ENCODE results near the gene SF1.
A peak's percentile ranks its signal among the peaks of the same experiment; 100 is the strongest.

SF1 gene

GRCh38 chr11:64726211-64726641 is 52.1 kb downstream of the SF1 start:
- H3K27me3 ChIP-seq (ENCODE audit: insufficient read depth, low read length): peaks cover 14% of the 10 kb centered on the region
- no peaks in the 10 kb centered on the region for H3K9me3 ChIP-seq (ENCODE audit: insufficient read depth, low read depth, low read length)
- peaks cover 34% of the 10 kb centered on the region for H3K4me1 ChIP-seq (ENCODE audit: insufficient read depth, low read length)
- H3K9ac ChIP-seq (ENCODE audit: low read depth, low read length): no peak overlapping the region
- 24% methylated on average over 9 of the region's 9 CpGs for WGBS
- H3K4me3 ChIP-seq (ENCODE audit: low read length): no peak overlapping the region
- H3K36me3 ChIP-seq (ENCODE audit: insufficient read depth, low read length): no peaks in the 10 kb centered on the region
- H3K27ac ChIP-seq (ENCODE audit: low read depth, low read length): 0 out of 2 replicates have a peak overlapping the region, but pooled peaks have one; percentile 36

GRCh38 chr11:64724863-64725532 is 53.3 kb downstream of the SF1 start:
- 85% methylated on average over 7 of the region's 7 CpGs for WGBS
- Histone ChIP-seq H3K27me3 (ENCODE audit: insufficient read depth, low read length) (peaks cover 26% of the 10 kb centered on the region), H3K9ac (ENCODE audit: low read depth, low read length) (no peak overlapping the region), H3K4me1 (ENCODE audit: insufficient read depth, low read length) (peaks cover 30% of the 10 kb centered on the region), H3K9me3 (ENCODE audit: insufficient read depth, low read depth, low read length) (no peaks in the 10 kb centered on the region), H3K4me3 (ENCODE audit: low read length) (no peak overlapping the region), H3K27ac (ENCODE audit: low read depth, low read length) (no peak overlapping the region), H3K36me3 (ENCODE audit: insufficient read depth, low read length) (no peaks in the 10 kb centered on the region)

DNA sequence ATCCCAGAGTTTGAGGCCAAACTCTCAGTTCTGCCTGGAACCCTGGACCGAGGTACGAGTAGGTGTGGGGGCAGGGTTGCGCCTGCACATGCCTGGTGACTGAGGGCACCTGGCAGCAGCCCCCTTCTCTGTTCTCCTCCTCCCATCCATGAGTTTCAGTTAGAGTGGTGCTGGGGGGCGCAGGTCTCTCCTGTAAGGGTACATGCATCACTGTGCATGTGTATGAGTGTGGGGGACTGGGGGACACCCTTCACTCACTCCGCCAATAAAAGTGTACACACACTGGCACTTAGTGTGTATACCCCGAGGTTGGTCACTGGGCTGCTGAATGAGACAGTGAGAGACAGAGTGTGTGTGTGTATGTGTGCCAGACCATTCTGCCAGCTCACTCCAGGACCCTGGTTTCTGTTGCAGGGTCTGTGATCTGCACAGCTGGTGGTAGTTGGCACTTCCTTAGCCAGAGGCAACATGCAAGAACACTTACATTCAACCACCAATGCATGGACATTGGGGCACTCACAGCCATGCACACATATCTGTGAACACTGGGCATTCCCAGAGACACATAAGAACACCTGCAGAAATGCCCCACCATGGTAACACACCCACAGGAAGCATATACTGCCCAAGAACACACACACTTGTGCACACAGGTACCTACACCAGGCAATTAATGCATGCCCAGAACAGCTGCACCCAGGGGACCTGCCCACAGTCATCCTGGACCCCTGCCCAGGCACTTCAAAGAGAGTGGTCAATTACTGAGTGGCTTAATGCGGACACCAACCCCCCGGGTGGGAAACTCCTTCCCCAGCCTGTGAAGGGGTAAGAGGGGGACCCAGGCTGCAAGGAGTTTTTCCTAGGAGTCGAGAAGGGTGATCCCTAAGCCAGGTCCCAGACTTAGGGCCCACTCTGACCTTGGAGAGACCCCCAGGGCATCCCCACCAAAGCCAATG is 54.2 kb downstream of the SF1 start:
- no peaks in the 10 kb centered on the region for H3K36me3 ChIP-seq (ENCODE audit: insufficient read depth, low read length)
- H3K9me3 ChIP-seq (ENCODE audit: insufficient read depth, low read depth, low read length): no peaks in the 10 kb centered on the region
- 76% methylated on average over 9 of the region's 9 CpGs for WGBS
- peaks cover 26% of the 10 kb centered on the region for H3K4me1 ChIP-seq (ENCODE audit: insufficient read depth, low read length)
- no peak overlapping the region for H3K27ac ChIP-seq (ENCODE audit: low read depth, low read length)
- H3K4me3 ChIP-seq (ENCODE audit: low read length): no peak overlapping the region
- no peak overlapping the region for H3K9ac ChIP-seq (ENCODE audit: low read depth, low read length)
- peaks cover 29% of the 10 kb centered on the region for H3K27me3 ChIP-seq (ENCODE audit: insufficient read depth, low read length)

DNA sequence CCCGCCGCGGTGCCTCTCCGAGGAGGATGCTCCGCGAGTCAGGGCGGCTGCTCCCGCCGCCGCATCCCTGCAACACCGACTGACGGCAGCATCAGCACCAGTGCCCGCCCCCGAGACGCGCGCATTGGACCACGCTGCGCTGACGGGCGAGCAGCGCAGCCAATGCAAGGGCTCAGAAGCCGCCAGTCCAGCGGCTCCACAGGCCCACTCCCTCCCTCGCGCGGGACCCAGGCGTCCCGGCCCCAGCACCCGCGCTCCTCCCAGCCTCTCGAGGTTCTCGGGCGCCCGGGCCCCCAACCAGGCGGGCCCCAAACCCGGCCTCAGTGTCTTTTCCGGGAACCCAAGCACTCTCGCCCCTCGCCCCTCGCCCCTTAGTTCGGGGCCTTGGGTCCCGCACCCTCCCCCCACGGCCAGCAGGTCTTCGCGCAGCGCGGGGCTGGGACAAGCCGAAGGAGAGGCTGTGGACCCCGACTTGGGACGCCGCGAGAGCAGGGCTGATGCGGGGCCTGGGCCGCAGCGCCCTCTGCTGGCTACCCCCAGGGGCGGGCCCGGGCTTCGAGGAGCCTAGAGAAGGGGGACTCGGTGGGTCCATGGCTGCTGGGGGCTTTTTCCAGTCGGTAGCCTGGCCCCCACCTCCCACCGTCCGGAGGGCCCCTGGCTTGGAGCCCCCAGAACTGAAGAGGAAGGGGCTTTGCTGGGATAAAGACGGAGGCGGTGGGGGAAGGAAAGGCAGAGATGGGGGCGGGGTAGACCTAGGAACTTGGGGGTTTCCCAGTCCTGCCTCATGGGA is 55.0 kb downstream of the SF1 start, which contains the start of gene NRXN2:
Gene NRXN2 (minus strand): TSS at position 81 of the 790 bp plus-strand sequence. CDS start 9,498 bp downstream, outside the sequence.
- Histone ChIP-seq H3K36me3 (ENCODE audit: insufficient read depth, low read length) (no peaks in the 10 kb centered on the region), H3K27me3 (ENCODE audit: insufficient read depth, low read length) (peaks cover 29% of the 10 kb centered on the region), H3K4me1 (ENCODE audit: insufficient read depth, low read length) (peaks cover 26% of the 10 kb centered on the region), H3K9ac (ENCODE audit: low read depth, low read length) (peak within 1 kb of the TSS; percentile 73), H3K27ac (ENCODE audit: low read depth, low read length) (peak within 1 kb of the TSS; percentile 60; the same call in 1 of the 2 replicates), H3K4me3 (ENCODE audit: low read length) (peak within 1 kb of the TSS; percentile 67), H3K9me3 (ENCODE audit: insufficient read depth, low read depth, low read length) (no peaks in the 10 kb centered on the region)
- 4% methylated on average over 66 of the region's 66 CpGs for WGBS

- Histone ChIP-seq H3K9me3 (ENCODE audit: insufficient read depth, low read depth, low read length) (no peaks in the 10 kb centered on the region), H3K9ac (ENCODE audit: low read depth, low read length) (no peak overlapping the region), H3K4me1 (ENCODE audit: insufficient read depth, low read length) (peaks cover 26% of the 10 kb centered on the region), H3K27ac (ENCODE audit: low read depth, low read length) (no peak overlapping the region), H3K4me3 (ENCODE audit: low read length) (no peak overlapping the region), H3K27me3 (ENCODE audit: insufficient read depth, low read length) (peaks cover 30% of the 10 kb centered on the region), H3K36me3 (ENCODE audit: insufficient read depth, low read length) (no peaks in the 10 kb centered on the region)
- WGBS: 21% methylated on average over 22 of the region's 36 CpGs
Observed at GRCh38 chr11:64722141-64723065, 55.9 kb downstream of the SF1 start.

GRCh38 chr11:64721359-64721699 is 57.0 kb downstream of the SF1 start:
- WGBS: 48% methylated on average over 3 of the region's 3 CpGs
- no peaks in the 10 kb centered on the region for H3K9me3 ChIP-seq (ENCODE audit: insufficient read depth, low read depth, low read length)
- no peak overlapping the region for H3K4me3 ChIP-seq (ENCODE audit: low read length)
- peaks cover 22% of the 10 kb centered on the region for H3K4me1 ChIP-seq (ENCODE audit: insufficient read depth, low read length)
- H3K36me3 ChIP-seq (ENCODE audit: insufficient read depth, low read length): no peaks in the 10 kb centered on the region
- H3K27me3 ChIP-seq (ENCODE audit: insufficient read depth, low read length): peaks cover 37% of the 10 kb centered on the region
- no peak overlapping the region for H3K9ac ChIP-seq (ENCODE audit: low read depth, low read length)
- no peak overlapping the region for H3K27ac ChIP-seq (ENCODE audit: low read depth, low read length)

DNA sequence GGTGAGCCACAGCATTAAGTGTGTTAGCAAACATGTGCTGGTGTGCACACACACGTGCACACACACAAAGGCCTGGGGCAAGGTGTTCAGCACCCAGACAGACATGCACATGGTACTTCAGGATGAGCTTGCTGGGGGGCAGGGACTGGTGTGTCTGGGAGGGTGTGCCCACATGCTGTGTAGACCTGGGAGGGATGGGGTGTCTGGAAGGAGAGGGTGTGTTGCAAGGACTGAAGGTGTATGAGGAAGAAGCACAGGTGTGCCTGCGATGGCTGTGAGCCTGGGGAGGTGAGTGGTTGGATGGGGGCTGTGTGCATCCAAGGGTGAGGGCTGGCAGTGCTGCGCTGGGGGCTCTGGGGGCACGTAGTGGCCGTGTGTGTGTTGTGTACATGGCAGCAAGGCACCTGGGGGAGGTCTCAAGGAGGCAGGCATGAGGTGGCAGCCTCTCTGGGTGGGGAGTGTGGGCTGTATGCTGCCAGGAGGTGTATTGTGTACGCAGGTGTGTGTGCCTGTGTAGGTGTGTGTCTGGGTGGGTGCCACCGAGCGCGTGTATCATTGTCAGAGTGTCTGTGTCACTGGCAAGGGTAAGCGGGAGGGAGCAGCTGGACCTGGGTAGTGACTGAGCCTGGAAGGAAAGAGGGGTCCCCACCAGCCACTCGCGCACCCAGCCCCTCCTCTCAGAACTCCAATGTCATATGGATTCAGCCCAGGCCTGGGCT is 57.5 kb downstream of the SF1 start:
- Histone ChIP-seq H3K9ac (ENCODE audit: low read depth, low read length) (no peak overlapping the region), H3K9me3 (ENCODE audit: insufficient read depth, low read depth, low read length) (no peaks in the 10 kb centered on the region), H3K27me3 (ENCODE audit: insufficient read depth, low read length) (peaks cover 39% of the 10 kb centered on the region), H3K4me1 (ENCODE audit: insufficient read depth, low read length) (peaks cover 16% of the 10 kb centered on the region), H3K4me3 (ENCODE audit: low read length) (no peak overlapping the region), H3K27ac (ENCODE audit: low read depth, low read length) (no peak overlapping the region), H3K36me3 (ENCODE audit: insufficient read depth, low read length) (no peaks in the 10 kb centered on the region)
- WGBS: 85% methylated on average over 12 of the region's 12 CpGs

GRCh38 chr11:64720167-64720566 is 58.2 kb downstream of the SF1 start:
- Histone ChIP-seq H3K9ac (ENCODE audit: low read depth, low read length) (no peak overlapping the region), H3K27ac (ENCODE audit: low read depth, low read length) (no peak overlapping the region), H3K9me3 (ENCODE audit: insufficient read depth, low read depth, low read length) (no peaks in the 10 kb centered on the region), H3K27me3 (ENCODE audit: insufficient read depth, low read length) (peaks cover 45% of the 10 kb centered on the region), H3K36me3 (ENCODE audit: insufficient read depth, low read length) (no peaks in the 10 kb centered on the region), H3K4me1 (ENCODE audit: insufficient read depth, low read length) (peaks cover 12% of the 10 kb centered on the region), H3K4me3 (ENCODE audit: low read length) (no peak overlapping the region)
- 77% methylated on average over 9 of the region's 9 CpGs for WGBS

DNA sequence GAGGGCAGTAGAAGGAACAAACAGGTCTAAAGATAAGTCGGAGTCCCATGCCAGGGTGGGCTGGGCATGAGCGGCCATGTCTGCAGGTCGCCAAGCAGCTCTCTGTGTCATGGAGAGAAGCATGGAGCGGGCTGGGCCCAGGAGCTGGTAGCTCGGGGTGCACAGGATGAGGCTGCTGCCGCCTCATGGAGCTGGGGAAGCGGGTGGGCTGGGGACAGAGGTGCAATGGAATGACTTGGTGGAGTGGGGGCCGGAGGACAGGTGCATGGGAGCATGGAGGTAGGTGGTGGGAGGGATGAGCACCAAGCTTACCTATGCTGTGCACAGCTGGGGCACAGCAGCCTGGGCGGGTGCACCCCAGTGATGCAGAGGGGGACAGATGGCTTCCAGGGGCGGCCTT is 58.9 kb downstream of the SF1 start:
- H3K4me3 ChIP-seq (ENCODE audit: low read length): no peak overlapping the region
- H3K9me3 ChIP-seq (ENCODE audit: insufficient read depth, low read depth, low read length): no peaks in the 10 kb centered on the region
- H3K36me3 ChIP-seq (ENCODE audit: insufficient read depth, low read length): no peaks in the 10 kb centered on the region
- H3K27ac ChIP-seq (ENCODE audit: low read depth, low read length): no peak overlapping the region
- H3K27me3 ChIP-seq (ENCODE audit: insufficient read depth, low read length): peaks cover 53% of the 10 kb centered on the region
- peaks cover 7% of the 10 kb centered on the region for H3K4me1 ChIP-seq (ENCODE audit: insufficient read depth, low read length)
- no peak overlapping the region for H3K9ac ChIP-seq (ENCODE audit: low read depth, low read length)
- WGBS: 89% methylated on average over 10 of the region's 10 CpGs

DNA sequence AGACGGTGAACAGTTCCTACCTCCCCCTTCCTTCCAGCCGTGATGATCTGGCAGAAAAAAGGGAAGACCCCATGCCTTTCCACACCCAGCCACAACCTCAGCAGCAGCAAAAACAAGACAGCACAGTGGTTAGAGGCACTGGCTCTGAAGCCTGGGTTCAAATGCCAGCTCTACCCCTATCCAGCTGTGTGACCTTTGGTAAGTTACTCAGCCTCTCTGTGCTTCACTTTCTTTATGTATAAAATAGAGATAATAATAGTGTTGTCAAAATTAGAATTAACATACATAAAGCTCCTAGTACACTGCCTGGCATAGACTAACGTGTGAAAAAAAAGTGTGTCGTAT is 59.6 kb downstream of the SF1 start:
- Histone ChIP-seq H3K4me1 (ENCODE audit: insufficient read depth, low read length) (peaks cover under 1% of the 10 kb centered on the region; the same call in 1 of the 2 replicates), H3K36me3 (ENCODE audit: insufficient read depth, low read length) (no peaks in the 10 kb centered on the region), H3K9ac (ENCODE audit: low read depth, low read length) (no peak overlapping the region), H3K27ac (ENCODE audit: low read depth, low read length) (no peak overlapping the region), H3K4me3 (ENCODE audit: low read length) (no peak overlapping the region), H3K27me3 (ENCODE audit: insufficient read depth, low read length) (peaks cover 60% of the 10 kb centered on the region), H3K9me3 (ENCODE audit: insufficient read depth, low read depth, low read length) (no peaks in the 10 kb centered on the region)
- WGBS: 72% methylated on average over 2 of the region's 4 CpGs

Measured in HUES64 (cell line).